Measurements from ENCODE around the gene CEMIP2.

The CEMIP2 gene

GRCh38 chr9:71761938-71762353 lies 6.4 kb downstream of the CEMIP2 start:
- H3K4me3 ChIP-seq (replicated peaks; ENCODE audit: insufficient read depth, low read length), result no peak overlapping the region

DNA sequence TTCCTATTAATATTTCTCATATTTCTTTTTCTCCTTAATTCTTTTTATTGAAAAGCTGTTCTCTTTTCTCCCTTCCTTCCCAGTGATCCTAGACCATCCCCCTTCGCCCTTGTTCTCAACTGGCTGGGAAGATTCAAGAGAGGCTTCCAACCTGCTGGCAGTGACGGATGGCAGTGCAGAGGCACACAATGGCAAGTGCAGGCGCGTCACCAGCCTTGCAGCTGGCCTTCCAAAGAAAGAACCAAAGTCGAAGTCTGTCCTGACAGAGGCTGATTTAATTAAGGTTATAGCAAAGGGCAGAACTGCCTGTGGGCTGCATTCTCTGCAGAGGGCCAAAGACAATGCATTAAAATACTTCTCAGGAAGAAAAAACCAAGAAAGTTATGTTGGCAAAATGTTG lies 7.4 kb downstream of the CEMIP2 start:
- Histone ChIP-seq H3K27me3 (ENCODE audit: insufficient read depth, poor library complexity, severe bottlenecking) (no peaks in the 10 kb centered on the region), H3K4me3 (replicated peaks; ENCODE audit: insufficient read depth, low read length) (no peak overlapping the region), H3K27ac (replicated peaks) (no peak overlapping the region)
- DNase-seq (ENCODE audit: low read depth in 1 of 2, low spot score in 1 of 2), result no peak
- TF ChIP-seq SPI1 (IDR thresholded peaks at IDR 0.05; ENCODE audit: borderline replicate concordance, low read depth), result no peak
- TF ChIP-seq, protein P1, sequence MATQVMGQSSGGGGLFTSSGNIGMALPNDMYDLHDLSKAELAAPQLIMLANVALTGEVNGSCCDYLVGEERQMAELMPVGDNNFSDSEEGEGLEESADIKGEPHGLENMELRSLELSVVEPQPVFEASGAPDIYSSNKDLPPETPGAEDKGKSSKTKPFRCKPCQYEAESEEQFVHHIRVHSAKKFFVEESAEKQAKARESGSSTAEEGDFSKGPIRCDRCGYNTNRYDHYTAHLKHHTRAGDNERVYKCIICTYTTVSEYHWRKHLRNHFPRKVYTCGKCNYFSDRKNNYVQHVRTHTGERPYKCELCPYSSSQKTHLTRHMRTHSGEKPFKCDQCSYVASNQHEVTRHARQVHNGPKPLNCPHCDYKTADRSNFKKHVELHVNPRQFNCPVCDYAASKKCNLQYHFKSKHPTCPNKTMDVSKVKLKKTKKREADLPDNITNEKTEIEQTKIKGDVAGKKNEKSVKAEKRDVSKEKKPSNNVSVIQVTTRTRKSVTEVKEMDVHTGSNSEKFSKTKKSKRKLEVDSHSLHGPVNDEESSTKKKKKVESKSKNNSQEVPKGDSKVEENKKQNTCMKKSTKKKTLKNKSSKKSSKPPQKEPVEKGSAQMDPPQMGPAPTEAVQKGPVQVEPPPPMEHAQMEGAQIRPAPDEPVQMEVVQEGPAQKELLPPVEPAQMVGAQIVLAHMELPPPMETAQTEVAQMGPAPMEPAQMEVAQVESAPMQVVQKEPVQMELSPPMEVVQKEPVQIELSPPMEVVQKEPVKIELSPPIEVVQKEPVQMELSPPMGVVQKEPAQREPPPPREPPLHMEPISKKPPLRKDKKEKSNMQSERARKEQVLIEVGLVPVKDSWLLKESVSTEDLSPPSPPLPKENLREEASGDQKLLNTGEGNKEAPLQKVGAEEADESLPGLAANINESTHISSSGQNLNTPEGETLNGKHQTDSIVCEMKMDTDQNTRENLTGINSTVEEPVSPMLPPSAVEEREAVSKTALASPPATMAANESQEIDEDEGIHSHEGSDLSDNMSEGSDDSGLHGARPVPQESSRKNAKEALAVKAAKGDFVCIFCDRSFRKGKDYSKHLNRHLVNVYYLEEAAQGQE (IDR thresholded peaks at IDR 0.05; ENCODE audit: insufficient replicate concordance, low read depth), result no peak
- TF ChIP-seq POLR2AphosphoS5 (IDR thresholded peaks at IDR 0.05; ENCODE audit: low read depth), result no peak
- TF ChIP-seq CTCF (IDR thresholded peaks at IDR 0.05; ENCODE audit: insufficient read depth, low read length), result no peak

More at GRCh38 chr9:71761938-71762353, 6.4 kb downstream of the CEMIP2 start:
- Histone ChIP-seq H3K27ac (replicated peaks) (no peak overlapping the region), H3K27me3 (ENCODE audit: insufficient read depth, poor library complexity, severe bottlenecking) (peaks cover 4% of the 10 kb centered on the region)
- no peak for DNase-seq (ENCODE audit: low read depth in 1 of 2, low spot score in 1 of 2)
- TF ChIP-seq CTCF (IDR thresholded peaks at IDR 0.05; ENCODE audit: insufficient read depth, low read length) (no peak), POLR2AphosphoS5 (IDR thresholded peaks at IDR 0.05; ENCODE audit: low read depth) (no peak), SPI1 (IDR thresholded peaks at IDR 0.05; ENCODE audit: borderline replicate concordance, low read depth) (no peak), GABPA (IDR thresholded peaks at IDR 0.05; ENCODE audit: low read depth) (no peak)
- TF ChIP-seq, protein P1 (IDR thresholded peaks at IDR 0.05; ENCODE audit: insufficient replicate concordance, low read depth), result no peak

- no peak for TF ChIP-seq CTCF (IDR thresholded peaks at IDR 0.05; ENCODE audit: insufficient read depth, low read length)
- TF ChIP-seq GABPA (IDR thresholded peaks at IDR 0.05; ENCODE audit: low read depth), result no peak
- no peak for TF ChIP-seq POLR2AphosphoS5 (IDR thresholded peaks at IDR 0.05; ENCODE audit: low read depth)
- TF ChIP-seq, protein P1 (IDR thresholded peaks at IDR 0.05; ENCODE audit: insufficient replicate concordance, low read depth), result no peak
- TF ChIP-seq SPI1 (IDR thresholded peaks at IDR 0.05; ENCODE audit: borderline replicate concordance, low read depth), result no peak
- no peak overlapping the region for H3K4me3 ChIP-seq (replicated peaks; ENCODE audit: insufficient read depth, low read length)
- H3K27ac ChIP-seq (replicated peaks), result no peak overlapping the region
- H3K27me3 ChIP-seq (ENCODE audit: insufficient read depth, poor library complexity, severe bottlenecking), result no peaks in the 10 kb centered on the region
- no peak for DNase-seq (ENCODE audit: low read depth in 1 of 2, low spot score in 1 of 2)
Measured at GRCh38 chr9:71758785-71759184, 9.5 kb downstream of the CEMIP2 start.

Measured in HL-60 (cell line).